HuH-7.5 (cell line): Measurements from ENCODE around the gene LMBRD2.
A peak's percentile ranks its signal among the peaks of the same experiment; 100 is the strongest.
"Not testable (repeated sequence)": the region's sequence is repeated elsewhere in the genome, so short reads cannot be mapped to it uniquely, and the experiment has no call there.

ENCODE experiments used
- DNase-seq: peaks from one replicate; pipeline ENCODE4 v3.0.0; 2011; ENCODE audit warnings: low spot score

The LMBRD2 gene

DNA sequence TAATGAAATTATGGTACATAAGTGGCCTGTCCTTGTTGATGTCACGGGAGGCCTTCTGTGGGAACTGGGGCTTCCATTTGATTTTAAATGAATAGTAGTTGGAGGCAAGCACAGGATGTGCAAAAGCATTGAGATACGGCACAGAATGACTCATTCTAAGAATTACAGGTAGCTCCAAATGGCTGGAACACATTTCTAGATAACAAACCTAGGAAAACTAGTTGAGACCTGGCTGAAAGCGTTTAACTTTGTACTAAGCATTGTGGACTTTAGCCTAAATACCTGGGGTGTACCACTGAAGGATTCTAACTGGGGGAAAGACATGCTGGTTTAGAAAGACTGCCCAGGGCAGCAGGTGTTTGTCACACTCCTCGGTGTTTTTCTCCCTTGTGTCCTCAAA, 9.7 kb upstream of the LMBRD2 start:
- no peak for DNase-seq

DNA sequence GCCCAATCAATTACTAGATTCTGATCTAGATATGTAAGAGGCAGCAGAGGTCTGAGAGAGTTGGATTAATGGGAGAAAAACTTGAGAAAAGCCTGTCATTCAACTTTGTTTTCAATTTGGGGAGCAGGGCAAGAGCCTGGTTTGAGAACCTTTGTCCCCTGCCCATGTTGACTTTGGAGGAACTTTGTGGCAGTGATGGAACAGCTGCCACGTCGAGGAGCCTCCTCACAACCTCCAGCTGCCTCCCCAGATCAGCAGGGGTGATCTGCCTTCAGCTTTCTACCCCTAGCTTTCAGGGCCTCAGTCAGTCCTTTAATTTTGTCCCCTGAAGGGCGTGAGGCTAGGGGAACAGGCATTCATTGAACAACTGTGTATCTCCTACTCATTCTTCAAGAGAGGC, 8.9 kb upstream of the LMBRD2 start:
- DNase-seq = no peak

DNA sequence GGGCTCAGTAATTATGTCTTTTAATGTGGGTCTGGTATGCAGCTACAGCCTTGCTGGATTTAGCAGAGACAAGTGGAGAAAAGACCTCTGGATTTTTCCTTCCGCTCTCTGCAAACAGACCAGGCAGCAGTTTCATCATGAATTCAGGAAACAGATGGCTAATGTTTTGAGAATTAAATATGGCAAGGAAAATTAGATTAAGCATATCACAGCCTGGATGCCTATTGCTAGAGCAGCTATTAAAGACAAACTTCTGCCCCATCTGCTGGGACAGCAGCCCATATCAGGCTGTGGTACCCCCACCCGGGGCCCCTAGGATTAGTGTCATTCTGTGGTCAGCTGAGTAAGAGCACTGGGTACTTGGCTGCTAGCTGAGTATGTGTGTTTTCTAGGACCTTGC, 6.5 kb upstream of the LMBRD2 start:
- DNase-seq = no peak

DNA sequence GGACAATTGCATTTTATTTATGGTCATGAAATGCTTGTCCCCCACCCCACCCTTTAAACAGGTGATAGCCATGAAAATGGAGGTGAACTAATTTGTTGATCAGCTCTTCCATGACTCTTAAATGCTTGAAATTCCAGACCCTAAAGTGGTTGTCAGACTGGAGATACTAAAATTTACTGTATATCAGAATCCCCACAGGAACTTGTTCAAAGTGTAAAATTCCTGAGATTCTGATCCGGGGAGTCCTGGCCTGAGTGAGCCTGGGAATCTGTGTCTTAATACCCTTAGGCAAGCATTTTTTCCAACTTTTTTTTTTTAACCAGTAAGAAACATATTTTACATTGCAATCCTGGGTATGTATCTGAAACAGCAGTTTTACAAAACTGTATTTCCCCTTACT, 4.9 kb upstream of the LMBRD2 start:
- no peak for DNase-seq

DNA sequence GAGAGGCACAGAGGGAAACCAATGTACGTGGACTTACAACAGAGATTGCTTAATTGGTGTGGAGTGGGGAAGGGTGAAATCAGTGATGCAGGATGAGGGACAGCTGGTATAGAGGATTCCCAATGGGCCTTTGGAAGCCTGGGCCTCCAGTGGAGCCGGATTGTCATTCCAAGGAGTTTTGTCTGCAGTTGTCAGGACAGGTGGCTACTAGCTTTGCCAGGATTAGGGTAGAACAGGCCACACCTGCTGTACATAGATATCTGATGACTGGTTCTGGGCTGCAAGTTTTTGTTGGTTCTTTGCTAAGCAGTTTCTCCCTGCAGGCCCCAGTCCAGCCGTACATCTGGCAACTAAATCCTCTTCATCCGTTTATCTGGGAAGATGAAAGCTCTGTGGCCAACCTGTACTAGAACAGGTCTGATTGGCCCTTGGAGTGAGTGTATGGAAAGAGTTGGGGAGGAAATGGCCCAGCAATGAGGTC, 4.5 kb upstream of the LMBRD2 start:
- DNase-seq = no peak

DNA sequence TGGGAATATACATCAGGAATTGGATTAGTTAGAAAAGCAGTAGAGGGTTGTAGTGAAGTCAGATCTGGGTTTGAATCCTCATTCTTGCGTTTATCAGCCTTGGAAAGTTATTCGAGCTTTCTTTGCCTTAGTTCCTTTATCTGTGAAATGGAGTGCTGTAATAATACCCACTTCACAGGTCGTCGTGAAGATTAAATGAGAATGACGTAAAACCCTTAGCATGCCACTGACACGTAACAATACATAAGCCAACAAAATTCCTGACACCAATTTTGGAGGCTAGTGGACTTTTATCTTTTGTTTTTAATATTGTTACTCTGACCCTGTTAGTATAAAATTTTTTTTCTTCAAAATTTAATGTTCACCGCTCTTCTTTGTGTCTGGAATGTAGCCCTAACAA, 3.6 kb upstream of the LMBRD2 start:
- DNase-seq = no peak

DNA sequence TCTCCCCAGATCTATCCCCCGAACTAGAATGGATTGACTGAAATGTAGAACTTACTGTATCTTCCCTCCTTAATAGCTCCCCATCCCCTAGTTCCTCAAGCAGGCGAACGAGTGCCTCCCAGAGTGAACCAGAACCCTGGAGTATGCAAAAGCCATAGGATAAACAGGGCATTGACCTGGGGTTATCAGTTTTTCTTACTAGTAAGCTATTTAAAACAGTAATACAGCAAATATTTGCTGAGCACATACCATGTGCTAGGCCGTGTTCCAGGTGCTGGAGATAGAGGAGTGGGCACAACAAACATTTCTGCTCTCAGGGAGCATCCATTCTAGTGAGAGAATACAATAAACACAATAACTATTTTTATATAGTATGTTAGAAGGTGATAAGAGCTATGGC, 2.0 kb upstream of the LMBRD2 start:
- DNase-seq = peak; percentile 59

DNA sequence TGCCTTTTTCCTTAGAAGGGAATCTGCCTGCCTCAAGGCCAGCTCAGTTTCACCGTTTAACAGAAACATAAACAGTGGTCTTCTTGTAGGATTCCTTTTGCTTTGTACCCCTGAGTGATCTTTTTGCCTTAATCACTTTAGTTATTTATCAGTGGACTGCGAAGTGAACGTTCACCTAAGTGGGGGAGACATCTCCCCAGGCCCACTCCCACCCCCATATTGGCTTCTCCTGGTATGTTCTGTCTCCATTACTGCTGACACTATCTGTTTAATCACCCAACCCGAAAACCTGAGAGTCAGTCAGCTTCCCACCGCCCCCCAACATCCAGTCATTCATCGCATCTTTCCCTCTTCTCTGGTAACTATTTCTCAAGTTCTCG, 1.6 kb upstream of the LMBRD2 start:
- no peak for DNase-seq

DNA sequence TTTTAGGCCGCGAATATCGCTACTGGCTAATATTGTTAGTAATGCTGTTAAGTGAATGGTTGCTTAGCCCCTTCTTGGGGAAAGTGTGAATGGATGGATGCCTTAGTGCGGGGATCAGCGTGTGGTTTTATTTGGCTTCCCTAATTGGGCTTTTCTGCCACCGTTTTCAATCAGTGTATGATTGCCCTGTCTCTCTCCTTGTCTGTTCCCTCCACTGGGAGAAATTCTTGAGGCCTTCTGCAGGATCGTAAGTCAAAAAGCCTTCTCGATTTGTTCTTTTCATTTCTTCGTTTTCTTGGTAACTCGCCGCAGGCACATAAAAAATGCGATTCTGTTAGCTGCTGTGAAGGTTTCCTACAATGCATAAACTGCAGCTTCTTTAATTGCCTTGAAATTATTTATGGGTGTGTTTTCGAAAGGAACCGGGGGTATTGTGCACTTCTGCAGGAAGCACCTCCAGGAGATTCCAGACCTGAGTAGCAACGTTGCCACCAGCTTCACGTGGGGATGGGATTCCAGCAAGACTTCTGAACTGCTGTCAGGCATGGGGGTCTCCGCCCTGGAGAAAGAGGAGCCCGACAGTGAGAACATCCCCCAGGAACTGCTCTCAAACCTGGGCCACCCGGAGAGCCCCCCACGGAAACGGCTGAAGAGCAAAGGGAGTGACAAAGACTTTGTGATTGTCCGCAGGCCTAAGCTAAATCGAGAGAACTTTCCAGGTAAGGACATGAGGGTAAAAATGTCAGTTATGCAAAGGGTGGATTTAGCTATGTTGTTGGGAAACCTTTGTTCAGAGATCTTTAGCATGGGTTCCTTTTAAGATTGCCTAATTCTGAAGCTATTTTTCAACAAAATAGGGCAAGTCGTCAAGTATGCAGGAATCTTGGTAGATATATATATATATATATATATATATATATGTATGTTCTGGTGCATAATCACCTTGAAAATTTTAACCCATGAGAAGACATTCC, 924 bp upstream of the LMBRD2 start:
- DNase-seq = peak; percentile 25

DNA sequence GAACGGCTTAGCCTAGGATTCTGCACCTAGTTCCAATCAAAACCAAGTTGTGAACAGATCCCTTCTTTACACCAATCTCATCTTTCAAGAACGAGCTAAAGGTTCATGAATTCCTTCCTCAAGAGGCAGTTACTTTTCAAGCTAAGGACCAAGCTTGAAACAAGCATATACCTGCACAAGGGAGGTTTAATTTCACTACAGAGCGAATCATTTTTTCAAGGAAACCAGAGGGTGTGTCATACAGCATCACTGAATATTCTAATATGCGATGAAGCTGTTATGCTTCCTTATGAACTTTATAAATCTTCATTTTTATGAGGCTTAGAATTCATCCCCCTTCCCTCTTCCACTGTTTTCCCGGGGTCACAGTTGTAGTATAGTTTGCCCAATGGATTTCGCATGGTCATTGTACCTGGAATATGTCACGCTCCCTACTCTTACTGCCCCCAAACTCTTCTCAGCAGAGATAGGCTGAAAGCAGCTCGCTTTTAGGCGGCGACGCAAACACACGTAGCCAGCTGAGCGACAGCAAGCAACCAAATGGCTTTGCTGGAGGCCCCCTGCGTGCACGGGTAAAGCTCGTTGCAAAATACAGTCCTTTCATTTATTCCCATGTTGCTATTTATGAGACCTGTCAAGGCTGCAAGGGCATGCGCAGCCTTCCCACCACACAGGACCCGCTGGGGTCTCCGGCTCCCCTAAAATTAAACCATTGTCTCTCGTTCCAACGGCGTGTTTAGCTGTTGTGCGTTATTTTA, 832 bp downstream of the LMBRD2 start:
- peak; percentile 55 for DNase-seq

DNA sequence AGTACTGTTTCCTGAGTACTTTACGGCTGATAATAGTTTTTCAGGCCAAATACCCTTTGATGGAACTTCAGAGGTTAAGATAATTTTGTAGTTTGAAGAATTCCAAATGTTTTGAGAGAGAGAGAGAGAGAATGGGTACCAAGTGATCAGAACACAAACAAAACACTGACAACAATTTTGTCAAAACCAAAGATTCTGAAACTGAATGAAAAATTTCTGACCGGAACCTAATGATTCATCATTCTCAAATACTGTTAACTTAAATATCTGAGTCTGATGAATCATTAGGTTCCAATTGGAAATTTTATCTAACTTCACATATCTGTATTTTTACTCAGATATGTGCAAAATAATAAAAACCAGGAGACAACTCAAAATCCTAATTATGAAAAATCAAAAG, 4.0 kb downstream of the LMBRD2 start:
- DNase-seq = no peak

DNA sequence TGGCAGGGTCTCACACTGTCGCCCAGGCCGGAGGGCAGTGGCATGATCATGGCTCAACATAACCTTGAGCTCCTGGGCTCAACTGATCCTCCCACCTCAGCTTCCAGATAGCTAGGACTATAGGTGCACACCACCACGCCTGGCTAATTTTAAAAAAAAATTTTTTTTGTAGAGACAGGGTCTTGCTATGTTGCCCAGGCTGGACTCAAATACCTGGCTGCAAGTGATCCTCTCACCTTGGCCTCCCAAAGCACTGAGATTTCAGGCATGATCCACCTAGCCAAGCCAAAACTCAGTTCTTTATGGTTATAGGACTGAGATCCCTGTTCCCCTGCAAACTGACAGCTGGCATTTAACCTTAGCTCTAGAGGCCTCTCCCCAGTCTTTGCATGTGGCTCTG, 5.3 kb downstream of the LMBRD2 start:
- no peak for DNase-seq

DNA sequence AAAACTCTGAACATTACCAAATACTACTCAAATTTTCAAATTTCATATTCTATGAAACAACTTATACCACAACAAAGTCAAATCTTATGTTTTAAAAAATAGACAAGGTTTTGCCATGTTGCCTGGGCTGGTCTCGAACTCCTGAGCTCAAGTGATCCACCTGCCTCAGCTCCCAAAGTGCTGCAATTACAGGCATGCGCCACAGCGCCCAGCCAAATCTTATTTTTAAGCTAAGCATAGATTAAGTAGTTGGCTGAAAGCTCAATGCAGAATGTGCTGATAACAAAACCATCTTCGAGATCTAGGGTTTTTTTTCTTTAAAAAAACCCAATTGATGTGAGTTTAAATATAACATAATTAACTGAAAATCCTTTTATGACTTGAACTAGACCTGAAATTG, 6.4 kb downstream of the LMBRD2 start:
- DNase-seq = no peak

DNA sequence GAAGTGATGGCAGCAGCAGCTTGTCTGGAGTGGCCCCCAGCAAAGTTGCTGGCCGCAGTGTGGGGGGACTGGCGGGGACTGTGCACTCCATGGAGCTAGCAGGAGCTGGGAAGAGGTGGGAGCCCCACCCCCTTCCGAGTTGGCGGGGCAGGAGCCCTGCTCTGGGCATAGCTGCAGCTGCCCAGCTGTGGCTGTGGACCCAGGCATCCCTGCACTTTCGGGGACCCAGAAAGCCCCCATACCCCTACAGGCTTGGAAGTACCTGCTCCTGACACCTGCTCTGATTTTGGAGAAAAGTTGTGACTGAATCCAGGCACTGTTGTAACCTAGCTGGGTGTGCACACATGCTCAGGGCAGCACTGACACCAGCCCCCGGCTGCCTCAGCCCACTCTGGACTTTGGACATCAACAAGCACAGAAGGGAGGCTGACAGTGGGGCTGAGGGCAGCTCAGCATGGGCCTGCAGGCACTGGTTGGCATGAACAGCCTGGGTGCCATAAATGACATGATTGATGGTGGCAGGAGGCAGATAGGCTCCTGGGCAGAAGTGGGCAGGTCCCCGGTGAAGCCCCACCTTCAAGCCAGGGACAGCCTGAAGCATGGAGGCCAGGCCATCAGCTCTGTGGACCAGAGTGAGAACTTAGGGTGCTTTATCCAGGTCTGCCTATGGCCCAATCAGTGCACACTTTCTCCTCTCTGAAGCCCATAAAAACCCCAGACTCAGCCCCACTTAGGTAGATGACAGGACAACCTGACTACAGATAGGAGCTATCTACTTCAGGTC, 12.6 kb downstream of the LMBRD2 start:
- DNase-seq = no peak

DNA sequence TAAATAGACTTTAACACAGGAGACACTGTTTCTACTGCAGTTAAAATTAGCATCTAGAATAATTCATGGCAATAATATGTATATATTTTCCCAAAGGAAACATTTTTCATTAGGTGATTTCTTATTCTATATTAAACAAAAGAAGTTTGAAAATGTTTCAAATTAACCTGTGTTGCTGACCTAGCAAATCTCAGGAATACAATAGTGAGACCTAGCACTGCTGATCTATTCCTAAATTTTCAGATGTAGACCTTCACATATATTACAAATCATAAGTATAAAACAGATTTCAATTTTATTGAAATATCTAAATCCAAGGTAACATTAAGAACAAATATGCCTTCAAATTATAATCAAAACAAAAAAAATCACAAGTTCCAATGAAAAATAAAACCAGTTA, 15.1 kb downstream of the LMBRD2 start:
- no peak for DNase-seq

DNA sequence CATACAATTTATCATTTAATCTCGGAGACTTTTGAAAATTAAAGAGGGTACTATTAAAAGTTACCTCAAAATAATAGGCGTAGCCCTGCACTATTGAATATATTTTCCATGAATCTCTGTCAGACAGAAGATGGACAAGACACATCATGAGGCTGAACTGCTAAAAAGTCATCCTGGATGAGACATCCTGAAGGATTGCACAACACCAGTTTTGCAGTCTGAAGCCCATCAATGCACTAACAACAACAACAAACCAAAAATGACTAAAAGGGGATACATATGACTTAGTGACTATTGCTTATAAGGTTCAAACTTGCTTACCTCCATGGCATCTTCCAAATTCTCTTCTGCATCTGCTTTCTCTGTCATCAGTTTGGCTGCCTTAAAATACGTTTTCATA, 15.7 kb downstream of the LMBRD2 start:
- DNase-seq = no peak

DNA sequence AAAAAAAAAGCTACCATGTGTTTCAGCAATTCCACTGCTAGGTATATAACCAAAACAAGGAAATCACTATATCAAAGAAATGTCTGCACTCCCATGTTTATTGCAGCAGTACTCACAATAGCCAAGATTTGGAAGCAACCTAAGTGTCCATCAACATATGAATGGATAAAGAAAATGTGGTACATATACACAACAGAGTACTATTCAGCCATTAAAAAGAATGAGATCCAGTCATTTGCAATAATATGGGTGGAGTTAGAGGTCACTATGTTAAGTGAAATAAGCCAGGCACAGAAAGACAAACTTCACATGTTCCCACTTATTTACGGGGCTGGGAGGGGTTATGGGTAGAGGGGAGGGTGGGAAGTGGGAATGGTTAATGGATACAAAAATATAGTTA, 18.7 kb downstream of the LMBRD2 start:
- not testable (repeated sequence) for DNase-seq

DNA sequence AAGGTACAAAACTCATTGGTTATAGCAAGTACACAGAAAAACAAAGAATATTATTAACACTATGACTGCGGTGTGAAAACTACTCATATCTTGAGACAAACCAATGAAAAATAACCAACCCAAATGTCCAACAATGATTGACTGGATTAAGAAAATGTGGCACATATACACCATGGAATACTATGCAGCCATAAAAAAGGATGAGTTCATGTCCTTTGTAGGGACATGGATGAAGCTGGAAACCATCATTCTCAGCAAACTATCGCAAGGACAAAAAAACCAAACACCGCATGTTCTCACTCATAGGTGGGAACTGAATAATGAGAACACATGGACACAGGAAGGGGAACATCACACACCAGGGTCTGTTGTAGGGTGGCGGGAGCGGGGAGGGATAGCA, 22.0 kb downstream of the LMBRD2 start:
- DNase-seq = not testable (repeated sequence)

DNA sequence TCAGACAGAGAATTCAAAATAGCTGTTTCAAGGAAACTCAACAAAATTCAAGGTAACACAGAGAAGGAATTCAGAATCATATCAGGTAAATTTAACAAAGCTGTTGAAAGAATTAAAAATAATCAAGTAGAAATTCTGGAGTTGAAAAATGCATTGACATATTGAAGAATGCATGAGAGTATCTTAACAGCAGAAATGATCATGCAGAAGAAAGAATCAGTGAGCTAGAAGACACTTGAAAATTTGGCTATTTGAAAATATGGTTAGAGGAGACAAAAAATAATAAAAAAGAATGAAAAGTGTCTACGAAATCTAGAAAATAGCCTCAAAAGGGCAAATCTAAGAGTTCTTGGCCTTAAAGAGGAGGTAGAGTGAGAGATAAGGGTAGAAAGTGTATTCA, 22.9 kb downstream of the LMBRD2 start:
- DNase-seq = no peak

DNA sequence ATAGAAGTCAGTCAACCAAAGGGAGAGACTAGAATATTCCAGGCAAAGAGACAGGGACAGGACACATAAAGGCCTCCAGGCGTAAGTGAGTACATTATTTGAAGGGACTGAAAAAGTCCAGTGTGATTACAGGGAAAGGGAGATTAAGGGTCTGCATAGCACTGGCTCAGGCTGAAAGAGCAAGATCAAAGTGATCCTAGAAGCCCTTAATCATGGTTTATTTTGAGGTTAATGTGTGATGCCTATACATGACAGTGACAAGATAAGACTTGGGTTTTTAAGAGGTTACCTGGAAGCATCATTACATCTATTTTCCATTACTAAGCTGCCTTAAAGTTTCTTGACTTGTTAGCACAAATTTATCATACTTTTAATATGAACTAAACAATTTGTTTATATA, 25.8 kb downstream of the LMBRD2 start:
- no peak for DNase-seq

DNA sequence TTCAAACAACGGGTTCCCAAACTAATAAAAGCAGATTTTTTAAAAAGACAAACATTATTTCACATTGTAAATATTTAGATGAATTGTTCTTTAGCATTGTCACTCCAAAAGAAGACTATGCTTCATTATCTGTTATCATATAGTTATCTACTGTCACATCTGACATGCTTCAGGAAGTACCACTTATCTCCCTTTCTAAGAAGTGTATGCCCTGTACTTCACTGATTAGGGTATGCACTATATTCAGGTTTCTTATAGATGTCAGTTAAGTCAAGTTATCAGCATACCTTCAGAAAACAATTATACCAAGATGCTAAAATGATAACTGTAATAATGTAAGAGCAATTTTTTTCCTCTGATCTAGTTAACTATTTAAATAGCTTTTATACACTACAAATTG, 40.4 kb downstream of the LMBRD2 start:
- DNase-seq = no peak

DNA sequence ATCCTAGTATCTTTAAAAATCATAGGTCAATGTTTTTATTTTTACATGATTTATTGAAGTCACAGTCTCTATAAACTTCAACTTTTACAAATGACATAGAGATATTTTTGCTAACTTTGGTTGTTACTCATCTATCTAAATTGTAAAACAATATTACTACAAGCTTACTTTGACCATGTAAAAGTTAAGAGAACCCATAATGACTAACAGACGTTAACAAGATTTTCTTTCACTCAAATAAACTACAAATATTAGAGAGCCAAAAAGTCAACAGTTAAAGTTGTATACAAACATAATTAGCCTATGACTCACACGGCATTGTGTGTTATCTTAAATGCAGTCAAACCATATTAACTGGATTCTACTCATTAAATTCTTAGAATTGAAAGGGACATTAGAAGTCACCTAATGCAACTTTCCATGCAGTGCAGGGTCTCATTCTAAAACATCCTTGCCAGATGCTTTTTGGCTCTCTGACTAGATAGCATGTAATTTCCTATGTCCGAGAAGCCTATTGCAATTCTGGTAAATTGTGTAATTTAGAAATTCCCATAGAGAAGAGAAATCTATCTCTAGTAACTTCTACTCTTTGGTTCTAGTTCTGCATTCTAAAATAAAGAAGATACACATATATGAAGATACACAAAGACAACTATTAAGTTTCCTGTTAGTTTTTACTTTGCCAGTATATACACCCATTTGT, 42.8 kb downstream of the LMBRD2 start:
- no peak for DNase-seq
